Measurements from ENCODE around the gene RNPEPL1.

- no peak for TF ChIP-seq SETDB1 (IDR thresholded peaks at IDR 0.05; ENCODE audit: insufficient read length, low read length)
- no peak for TF ChIP-seq ZNF146 (tag by site-specific recombination; IDR thresholded peaks at IDR 0.05)
- TF ChIP-seq CTCF (tag by site-specific recombination; IDR thresholded peaks at IDR 0.05) = no peak
- no peak for TF ChIP-seq ZNF155 (tag by site-specific recombination; IDR thresholded peaks at IDR 0.05)
- no peak for TF ChIP-seq ZNF2 (tag by site-specific recombination; IDR thresholded peaks at IDR 0.05)
- TF ChIP-seq ELK4 (IDR thresholded peaks at IDR 0.05; ENCODE audit: borderline replicate concordance, low read depth, low read length) = no peak
- no peak for TF ChIP-seq ZNF350 (tag by site-specific recombination; IDR thresholded peaks at IDR 0.05)
- no peak for TF ChIP-seq SP3 (tag by site-specific recombination; IDR thresholded peaks at IDR 0.05)
- TF ChIP-seq KLF16 (tag by site-specific recombination; IDR thresholded peaks at IDR 0.05) = no peak
- no peak for TF ChIP-seq ZNF324 (tag by site-specific recombination; IDR thresholded peaks at IDR 0.05)
- TF ChIP-seq ZBTB7A (tag by site-specific recombination; IDR thresholded peaks at IDR 0.05; ENCODE audit: low read depth) = no peak
- no peak for TF ChIP-seq ZNF785 (tag by site-specific recombination; IDR thresholded peaks at IDR 0.05)
- no peak for TF ChIP-seq TCF7L2 (IDR thresholded peaks at IDR 0.05; ENCODE audit: borderline replicate concordance, low read depth, low read length)
- TF ChIP-seq GLI2 (tag by site-specific recombination; IDR thresholded peaks at IDR 0.05; ENCODE audit: borderline replicate concordance, low read depth) = no peak
These were observed 17.5 kb downstream of the RNPEPL1 start for GRCh38 chr2:240585681-240586197.
